Measurements from ENCODE around the gene ZRANB1.
"Not testable (repeated sequence)": the region's sequence is repeated elsewhere in the genome, so short reads cannot be mapped to it uniquely, and the experiment has no call there.

The ZRANB1 gene

GRCh38 chr10:124971276-124971675 lies 29.4 kb downstream of the ZRANB1 start:
- no peak for DNase-seq

GRCh38 chr10:124972637-124973036 lies 30.7 kb downstream of the ZRANB1 start:
- DNase-seq = no peak

GRCh38 chr10:124974131-124974530 lies 32.2 kb downstream of the ZRANB1 start:
- no peak for DNase-seq

- DNase-seq = no peak
These were observed 34.1 kb downstream of the ZRANB1 start for GRCh38 chr10:124975977-124976514.

GRCh38 chr10:124977161-124977560 lies 35.2 kb downstream of the ZRANB1 start:
- DNase-seq = no peak

- no peak for DNase-seq
These were observed 35.9 kb downstream of the ZRANB1 start for GRCh38 chr10:124977648-124978375.

GRCh38 chr10:124978376-124978725 lies 36.4 kb downstream of the ZRANB1 start:
- DNase-seq = no peak

- DNase-seq = no peak
These were observed 41.4 kb downstream of the ZRANB1 start for GRCh38 chr10:124983321-124983720.

GRCh38 chr10:124984376-124984775 lies 42.5 kb downstream of the ZRANB1 start:
- DNase-seq = no peak

GRCh38 chr10:124985162-124985561 lies 43.2 kb downstream of the ZRANB1 start:
- DNase-seq = no peak

GRCh38 chr10:124987788-124988187 lies 45.9 kb downstream of the ZRANB1 start:
- no peak for DNase-seq

- not testable (repeated sequence) for DNase-seq
These were observed 46.8 kb downstream of the ZRANB1 start for GRCh38 chr10:124988753-124989152.

- DNase-seq = no peak
These were observed 47.6 kb downstream of the ZRANB1 start for GRCh38 chr10:124989526-124989925.

- DNase-seq = no peak
These were observed 49.0 kb downstream of the ZRANB1 start for GRCh38 chr10:124990671-124991625.

GRCh38 chr10:124991835-124992234 lies 49.9 kb downstream of the ZRANB1 start:
- no peak for DNase-seq

GRCh38 chr10:124992462-124993344 lies 50.8 kb downstream of the ZRANB1 start:
- DNase-seq = peak; percentile 30

- peak; percentile 6 for DNase-seq
These were observed 51.4 kb downstream of the ZRANB1 start for GRCh38 chr10:124993345-124993708.

GRCh38 chr10:124993736-124994451 lies 52.0 kb downstream of the ZRANB1 start:
- DNase-seq = peak; percentile 24

- peak; percentile 20 for DNase-seq
These were observed 52.9 kb downstream of the ZRANB1 start for GRCh38 chr10:124994573-124995473.

- peak; percentile 9 for DNase-seq
These were observed 53.7 kb downstream of the ZRANB1 start for GRCh38 chr10:124995605-124996004.
